Measurements from ENCODE around the gene PTCHD4.

- TF ChIP-seq, protein P1, sequence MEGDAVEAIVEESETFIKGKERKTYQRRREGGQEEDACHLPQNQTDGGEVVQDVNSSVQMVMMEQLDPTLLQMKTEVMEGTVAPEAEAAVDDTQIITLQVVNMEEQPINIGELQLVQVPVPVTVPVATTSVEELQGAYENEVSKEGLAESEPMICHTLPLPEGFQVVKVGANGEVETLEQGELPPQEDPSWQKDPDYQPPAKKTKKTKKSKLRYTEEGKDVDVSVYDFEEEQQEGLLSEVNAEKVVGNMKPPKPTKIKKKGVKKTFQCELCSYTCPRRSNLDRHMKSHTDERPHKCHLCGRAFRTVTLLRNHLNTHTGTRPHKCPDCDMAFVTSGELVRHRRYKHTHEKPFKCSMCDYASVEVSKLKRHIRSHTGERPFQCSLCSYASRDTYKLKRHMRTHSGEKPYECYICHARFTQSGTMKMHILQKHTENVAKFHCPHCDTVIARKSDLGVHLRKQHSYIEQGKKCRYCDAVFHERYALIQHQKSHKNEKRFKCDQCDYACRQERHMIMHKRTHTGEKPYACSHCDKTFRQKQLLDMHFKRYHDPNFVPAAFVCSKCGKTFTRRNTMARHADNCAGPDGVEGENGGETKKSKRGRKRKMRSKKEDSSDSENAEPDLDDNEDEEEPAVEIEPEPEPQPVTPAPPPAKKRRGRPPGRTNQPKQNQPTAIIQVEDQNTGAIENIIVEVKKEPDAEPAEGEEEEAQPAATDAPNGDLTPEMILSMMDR (IDR thresholded peaks at IDR 0.05), result no peak
- TF ChIP-seq POLR2A (IDR thresholded peaks at IDR 0.05; ENCODE audit: low read length) (no peak), NR3C1 (IDR thresholded peaks at IDR 0.05) (no peak), CEBPB (IDR thresholded peaks at IDR 0.05) (no peak), SREBF2 (IDR thresholded peaks at IDR 0.05) (no peak), KDM5A (IDR thresholded peaks at IDR 0.05) (no peak)
- TF ChIP-seq, protein P2, sequence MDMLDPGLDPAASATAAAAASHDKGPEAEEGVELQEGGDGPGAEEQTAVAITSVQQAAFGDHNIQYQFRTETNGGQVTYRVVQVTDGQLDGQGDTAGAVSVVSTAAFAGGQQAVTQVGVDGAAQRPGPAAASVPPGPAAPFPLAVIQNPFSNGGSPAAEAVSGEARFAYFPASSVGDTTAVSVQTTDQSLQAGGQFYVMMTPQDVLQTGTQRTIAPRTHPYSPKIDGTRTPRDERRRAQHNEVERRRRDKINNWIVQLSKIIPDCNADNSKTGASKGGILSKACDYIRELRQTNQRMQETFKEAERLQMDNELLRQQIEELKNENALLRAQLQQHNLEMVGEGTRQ (IDR thresholded peaks at IDR 0.05), result no peak
Observed at GRCh38 chr6:48080227-48081009, 30.6 kb downstream of the PTCHD4 start.
